Heart left ventricle (tissue), 16 donors: ENCODE data around the gene CLEC3A. TPM values are rescaled to one million over a fixed set of nuclear protein-coding genes. Genes with fewer than 3 reads are reported as not detected.
"Not testable (repeated sequence)": the region's sequence is repeated elsewhere in the genome, so short reads cannot be mapped to it uniquely, and the experiment has no call there.

Source experiments
- ATAC-seq, 4 donors: fragments of 200-7000 bp; cut with Tn5 transposase; one replicate each; pipeline ENCODE4 v1.9.1; 2020 to 2022; ENCODE audit warnings: moderate library complexity in 4 of 4, mild to moderate bottlenecking in 3 of 4, moderate number of reproducible peaks in 1 of 4
- DNase-seq, 5 donors: peaks; one replicate each; pipeline ENCODE4 v3.0.0-alpha.2; 2020
- H3K27ac ChIP-seq, 12 donors: fragments of 200-600 bp; sonication (generic) in 4 of 12; one replicate each; pipeline versions ENCODE4 v1.5.0 to v1.8.0; 2016 to 2022; ENCODE audit warnings: mild to moderate bottlenecking in 2 of 12
- H3K27me3 ChIP-seq, 9 donors: fragments of 200-600 bp; sonication (generic) in 2 of 9; one replicate each; pipeline versions ENCODE4 v1.5.1 to v1.8.0; 2016 to 2022; ENCODE audit warnings: mild to moderate bottlenecking in 3 of 9
- H3K36me3 ChIP-seq, 9 donors: fragments of 200-600 bp; sonication (generic) in 2 of 9; one replicate each; pipeline versions ENCODE4 v1.5.0 to v1.8.0; 2018 to 2022; ENCODE audit warnings: mild to moderate bottlenecking in 2 of 9
- H3K4me1 ChIP-seq, 12 donors: fragments of 200-600 bp; sonication (generic) in 4 of 12; one replicate each; pipeline versions ENCODE4 v1.5.0 to v1.8.0; 2016 to 2022; ENCODE audit warnings: mild to moderate bottlenecking in 3 of 12
- H3K4me3 ChIP-seq, 12 donors: fragments of 200-600 bp; sonication (generic) in 4 of 12; one replicate each; pipeline versions ENCODE4 v1.5.0 to v1.8.0; 2017 to 2022; ENCODE audit warnings: mild to moderate bottlenecking in 9 of 12, moderate library complexity in 4 of 12
- H3K9me3 ChIP-seq, 12 donors: fragments of 200-600 bp; sonication (generic) in 4 of 12; one replicate each; pipeline versions ENCODE4 v1.5.0 to v1.8.0; 2016 to 2022; ENCODE audit warnings: mild to moderate bottlenecking in 1 of 12
- CTCF ChIP-seq, 12 donors: fragments of 200-600 bp; sonication (generic) in 4 of 12; IDR thresholded peaks; one replicate each; pipeline versions ENCODE4 v1.5.0 to v1.8.0; 2018 to 2022; ENCODE audit warnings: antibody characterized with exemption in 12 of 12, mild to moderate bottlenecking in 5 of 12
- POLR2A ChIP-seq, 2 donors: fragments of 450-650 bp; IDR thresholded peaks; one replicate each; pipeline ENCODE4 v1.6.1; 2017; ENCODE audit warnings: antibody characterized with exemption in 2 of 2, mild to moderate bottlenecking in 2 of 2, moderate library complexity in 2 of 2
- WGBS, 4 donors: extraction: QIAGEN DNeasy Blood & Tissue Kit in 2 of 4; methylation state at CpG; one replicate each; pipeline versions ENCODE4 v1.1.5 to v1.1.7; 2013 to 2018; 5-methylcytosine and 5-hydroxymethylcytosine counted together
- intact Hi-C, 10 donors: fragments of 100-400 bp; cut with DNase I; formaldehyde crosslinking; loops; one replicate each; pipeline versions ENCODE4 v1.11.1 to v1.14.2; 2022
- polyA plus RNA-seq, 2 donors: library from polyadenylated mRNA; stranded (reverse); fragments of 200-250 nt; gene quantifications; one replicate each; pipeline ENCODE4 v1.2.3, GENCODE V29; 2013
- total RNA-seq, 9 donors: library from RNA; depleted of rRNA in 2 of 9; stranded (reverse); fragments of >200 nt in 2 of 9; fragmentation: NEBNext Ultra II Directional in 3 of 9; extraction: Animal tissue kit (Norgen Biotek cat#: 25700) in 3 of 9; gene quantifications; one replicate each; pipeline versions ENCODE4 v1.1.0 to v1.2.4, GENCODE V29; 2016 to 2023
- donor health status: ischemic (EF 13 %, LVEDD 7.1; RV severe dilation, severe dysfunction).
- donor health status: healthy with polysubstance abuse.
- donor health status: DM: no; HTN: yes; CAD: no.
- donor health status: DM: no; HTN: no; CAD: no.
- donor health status: ischemic (EF 25% LVEDD 6.9; RV normal size, moderate dysfunction).
- donor health status: ischemic (EF 25% LVEDD 5.7; RV mildly dilated, moderate dysfunction).
- donor health status: healthy.
- donor health status: DM: yes; HTN: yes; CAD: no.
- donor health status: ischemic (EF 35%, LVEDD 5.7; RV mildly dilated, moderate dysfunction).
- donor health status: nonischemic (EF 11% LVEDD 7.7; RV severe dilation, severe dysfunction).
- donor health status: DM: yes; HTN: yes; CAD: no.
- donor health status: PGD.
- donor health status: ischemic (EF 29% LVEDD 5.4; RV normal size, mild dysfunction).
- donor health status: nonischemic (EF 23%, LVEDD 6.1; RV moderate dilation, normal function).

The CLEC3A gene
- total and polyA plus RNA-seq, 11 donors = not detected

GRCh38 chr16:77991701-77992100 is 30.6 kb upstream of the CLEC3A start:
- Histone ChIP-seq H3K9me3 (peaks cover 0 to 19% (median 3%) of the 10 kb centered on the region in 12 donors), H3K27me3 (no peaks in the 10 kb centered on the region), H3K4me1 (peaks cover 0 to 11% (median 0%) of the 10 kb centered on the region in 12 donors), H3K4me3 (no peak overlapping the region), H3K27ac (no peak overlapping the region), H3K36me3 (no peaks in the 10 kb centered on the region)
- ATAC-seq = no peak
- TF ChIP-seq POLR2A (IDR thresholded peaks at IDR 0.05) (no peak), CTCF (IDR thresholded peaks at IDR 0.05) (no peak)
- intact Hi-C loops = no loop called here
- WGBS, 4 donors = 60 to 77% (median 66%) methylated on average over 4 of the region's 4 CpGs
- no peak for DNase-seq

- DNase-seq, H3K27me3 ChIP-seq, ATAC-seq, H3K4me3 ChIP-seq, intact Hi-C loops, H3K27ac ChIP-seq, H3K36me3 ChIP-seq: not testable (repeated sequence)
- peaks cover 0 to 11% (median 0%) of the 10 kb centered on the region in 12 donors for H3K4me1 ChIP-seq
- 25 to 40% (median 34%) methylated on average over 2 of the region's 2 CpGs for WGBS, 4 donors
- peaks cover 0 to 25% (median 4%) of the 10 kb centered on the region in 12 donors for H3K9me3 ChIP-seq
Observed at GRCh38 chr16:77992381-77992780, 30.0 kb upstream of the CLEC3A start.

DNA sequence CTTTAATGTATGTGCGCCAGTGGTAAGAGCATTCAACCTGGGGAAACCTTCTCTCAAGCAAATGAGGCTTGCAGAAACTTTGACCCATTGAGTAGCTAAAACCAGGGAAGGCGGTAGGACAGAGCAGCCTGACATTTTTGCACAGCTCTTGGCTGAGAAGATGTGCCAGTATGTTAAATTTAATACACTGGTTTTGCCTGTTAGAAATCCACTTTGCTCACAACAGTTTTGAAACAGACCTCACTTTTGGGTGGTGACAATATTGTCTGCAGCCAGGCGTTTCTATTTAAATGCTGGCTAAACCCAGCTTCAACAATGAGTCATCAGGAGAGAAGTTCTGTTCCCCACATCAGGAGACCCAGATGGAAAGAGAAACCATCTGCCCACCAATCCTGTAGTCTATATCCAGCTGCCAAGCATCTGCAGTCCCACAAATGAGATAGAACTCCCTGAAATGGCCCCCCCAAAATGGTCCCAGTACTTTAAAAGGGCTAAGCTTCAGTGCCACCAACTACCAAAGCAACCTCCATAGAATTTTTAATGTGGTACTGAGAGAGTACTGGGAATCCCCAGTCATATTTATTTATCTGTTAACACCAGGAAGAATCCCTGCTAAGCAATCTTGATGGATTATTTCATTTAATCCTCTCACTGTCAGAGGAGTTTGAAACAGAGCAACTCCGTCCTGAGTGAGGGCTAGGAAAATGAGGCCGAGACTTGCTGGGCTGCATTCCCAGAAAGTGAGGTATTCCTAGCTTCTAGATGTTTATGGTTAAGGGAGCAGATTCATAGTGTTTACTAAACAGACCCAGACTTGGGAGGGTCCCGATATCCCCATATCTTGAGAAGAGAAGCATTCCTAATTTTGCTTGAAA is 29.0 kb upstream of the CLEC3A start:
- no peaks in the 10 kb centered on the region for H3K27me3 ChIP-seq
- intact Hi-C loops = no loop called here
- no peaks in the 10 kb centered on the region for H3K36me3 ChIP-seq
- 38 to 50% (median 47%) methylated on average over 6 of the region's 6 CpGs for WGBS, 4 donors
- peak overlapping the region in 5 of 12 donors; percentile 42 to 72 (median 62) for H3K27ac ChIP-seq
- ATAC-seq (peak; percentile 69 to 76 (median 72)), DNase-seq (no peak)
- H3K9me3 ChIP-seq = peaks cover 0 to 25% (median 4%) of the 10 kb centered on the region in 12 donors
- no peak overlapping the region for H3K4me3 ChIP-seq
- TF ChIP-seq CTCF (IDR thresholded peaks at IDR 0.05) = no peak
- TF ChIP-seq POLR2A (IDR thresholded peaks at IDR 0.05) = no peak
- H3K4me1 ChIP-seq = peaks cover 0 to 11% (median 0%) of the 10 kb centered on the region in 12 donors

DNA sequence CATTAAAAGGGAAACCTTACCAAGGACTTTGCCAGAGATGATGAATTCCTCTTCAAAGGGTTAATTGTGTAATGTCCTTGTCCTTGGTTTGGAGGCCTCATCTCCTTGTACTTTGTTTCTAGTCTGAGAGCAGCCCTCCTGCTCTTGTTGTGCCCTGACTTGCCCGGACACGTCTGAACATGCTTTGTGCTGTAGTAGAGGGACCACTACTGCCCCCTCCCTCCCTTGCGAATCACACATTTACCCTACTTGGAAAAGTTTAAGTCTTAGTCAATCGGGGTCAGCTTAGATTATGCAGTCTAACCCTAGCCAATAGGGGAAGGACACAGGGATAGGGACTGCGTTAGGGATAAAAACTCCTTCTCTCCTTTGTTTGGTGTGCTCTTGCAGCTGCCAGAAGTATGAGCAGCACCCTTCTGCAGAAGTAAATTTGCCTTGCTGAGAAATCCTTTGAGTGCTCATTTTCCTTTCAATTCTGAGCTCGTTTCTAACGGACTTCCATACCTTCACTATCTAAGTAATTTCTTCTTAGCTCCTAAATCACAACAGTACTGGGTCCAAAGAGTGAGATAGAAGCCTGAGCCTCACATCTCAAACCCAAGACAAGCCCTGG is 26.4 kb upstream of the CLEC3A start:
- ATAC-seq = no peak
- intact Hi-C loops = no loop called here
- peaks cover 0 to 11% (median 0%) of the 10 kb centered on the region in 12 donors for H3K4me1 ChIP-seq
- H3K27me3 ChIP-seq = no peaks in the 10 kb centered on the region
- H3K27ac ChIP-seq = no peak overlapping the region
- peaks cover 0 to 25% (median 4%) of the 10 kb centered on the region in 12 donors for H3K9me3 ChIP-seq
- DNase-seq = no peak
- WGBS, 4 donors = 83 to 91% (median 83%) methylated on average over 7 of the region's 7 CpGs
- TF ChIP-seq CTCF (IDR thresholded peaks at IDR 0.05) (no peak), POLR2A (IDR thresholded peaks at IDR 0.05) (no peak)
- no peaks in the 10 kb centered on the region for H3K36me3 ChIP-seq
- H3K4me3 ChIP-seq = no peak overlapping the region
